Transverse colon (tissue), 4 donors: Measurements from ENCODE around the gene SMAP1. TPM values are rescaled to one million over a fixed set of nuclear protein-coding genes. Genes with fewer than 3 reads are reported as not detected.
A peak's percentile ranks its signal among the peaks of the same experiment; 100 is the strongest.

Experiments
- DNase-seq: peaks from one replicate; pipeline ENCODE4 v3.0.0-alpha.2; 2019
- H3K27ac ChIP-seq, 4 donors: fragments of 200-600 bp; sonication (generic); 2 replicates each; pipeline ENCODE4 v1.5.1; 2016 to 2018; ENCODE audit warnings: inconsistent platforms in 4 of 4
- H3K27me3 ChIP-seq: fragments of 200-600 bp; sonication (generic); 2 replicates; pipeline ENCODE4 v1.5.1; 2017; ENCODE audit warnings: inconsistent platforms
- H3K36me3 ChIP-seq, 4 donors: fragments of 200-600 bp; sonication (generic); 2 replicates each; pipeline ENCODE4 v1.5.1; 2017 to 2019; ENCODE audit warnings: inconsistent platforms in 4 of 4
- H3K4me1 ChIP-seq, 4 donors: fragments of 200-600 bp; sonication (generic); 2 replicates each; pipeline ENCODE4 v1.5.1; 2017 to 2020; ENCODE audit warnings: inconsistent platforms in 4 of 4
- H3K4me3 ChIP-seq, 4 donors: fragments of 200-600 bp; sonication (generic); 1 replicate in 1 of 4; 2 replicates in 3 of 4; pipeline versions ENCODE4 v1.5.1 to v1.6.1; 2017 to 2019; ENCODE audit warnings: inconsistent platforms in 4 of 4
- H3K9me3 ChIP-seq, 2 donors: fragments of 200-600 bp; sonication (generic); 2 replicates each; pipeline ENCODE4 v1.5.1; 2017 to 2019; ENCODE audit warnings: inconsistent platforms in 2 of 2
- CTCF ChIP-seq, 5 experiments: fragments of 200-600 bp in 3 of 5; fragments of 450-650 bp in 2 of 5; sonication (generic) in 3 of 5; IDR thresholded peaks; 1 replicate in 2 of 5; 2 replicates in 3 of 5; pipeline ENCODE4 v1.5.1; 2016 to 2017; ENCODE audit warnings: antibody characterized with exemption in 5 of 5, inconsistent platforms in 3 of 5, mild to moderate bottlenecking in 2 of 5, moderate library complexity in 1 of 5
- EP300 ChIP-seq: sonication (generic); formaldehyde crosslinking; IDR thresholded peaks from one replicate; pipeline ENCODE4 v1.6.1; 2017; ENCODE audit warnings: antibody characterized with exemption, low read depth
- POLR2A ChIP-seq: fragments of 450-650 bp; IDR thresholded peaks from one replicate; pipeline ENCODE4 v1.6.1; 2016; ENCODE audit warnings: antibody characterized with exemption, mild to moderate bottlenecking, moderate library complexity
- POLR2AphosphoS5 ChIP-seq, 3 donors: sonication (generic); formaldehyde crosslinking; IDR thresholded peaks; one replicate each; pipeline ENCODE4 v1.6.1; 2016; ENCODE audit warnings: antibody characterized with exemption in 3 of 3
- WGBS, 2 donors: methylation state at CpG; one replicate each; pipeline ENCODE4 v1.1.5; 2018; ENCODE audit warnings: low coverage in 1 of 2; 5-methylcytosine and 5-hydroxymethylcytosine counted together
- in situ Hi-C, 4 donors: fragments of 200-750 bp; cut with MboI; loops; one replicate each; pipeline versions ENCODE4 v1.15.0 to v1.15.1; 2017; ENCODE audit warnings: low sequenced_read_pairs in 3 of 4, low pct_ligation_motif_present in 1 of 4, low pct_unique_long_range_greater_than_20kb in 1 of 4
- intact Hi-C: fragments of 100-400 bp; cut with DNase I; formaldehyde crosslinking; loops from one replicate; pipeline ENCODE4 v1.15.1; 2023; ENCODE audit warnings: low total_unique reads
- total RNA-seq, 4 donors: library from RNA; depleted of rRNA; stranded (reverse); fragments of >200 nt; gene quantifications; one replicate each; pipeline ENCODE4 v1.1.0, GENCODE V29; 2016

The SMAP1 gene
- total RNA-seq, 4 donors from 2014 or later: 10.3 to 49.3 (median 35.3) TPM

DNA sequence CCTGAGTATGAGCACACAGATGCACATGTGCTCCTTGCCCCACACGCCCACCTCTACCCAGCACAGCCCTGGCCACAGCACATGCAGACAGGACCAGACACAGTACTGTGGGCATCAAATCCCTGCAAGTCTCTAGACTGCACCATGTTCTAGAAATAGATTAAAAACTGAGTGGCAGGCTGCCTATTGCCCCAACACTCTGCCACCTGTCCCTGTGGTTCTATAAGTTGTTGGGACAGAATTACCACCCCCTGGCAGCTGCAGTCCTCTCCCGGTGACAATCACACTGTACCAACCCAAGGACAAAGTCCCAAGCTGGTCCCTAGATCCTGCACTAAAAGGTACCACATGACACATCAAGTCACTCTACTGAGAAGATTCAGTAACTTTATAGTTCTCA lies 219.0 kb downstream of the SMAP1 start:
- intact Hi-C loops: no loop called here
- 64 to 67% methylated on average over 1 to 2 of the region's 2 CpGs for WGBS, 2 donors
- in situ Hi-C loops: loop anchor here (5.0 to 25.0 kb wide), 6 partner anchors 172 to 674 kb away; partner anchors contain the start of gene COL9A1 (in 2 of the 4)
- TF ChIP-seq POLR2A (no peak), EP300 (no peak), POLR2AphosphoS5 (IDR thresholded peaks at IDR 0.05) (no peak)
- peak; percentile 13 for DNase-seq
- Histone ChIP-seq H3K27me3 (no peaks in the 10 kb centered on the region), H3K9me3 (no peaks in the 10 kb centered on the region), H3K36me3 (no peaks in the 10 kb centered on the region), H3K4me1 (peaks cover 0 to 3% (median 0%) of the 10 kb centered on the region in 4 donors), H3K4me3 (no peak overlapping the region), H3K27ac (no peak overlapping the region)

GRCh38 chr6:70889270-70889669 lies 221.6 kb downstream of the SMAP1 start:
- H3K27ac ChIP-seq: no peak overlapping the region
- in situ Hi-C loops: loop anchor here (5.0 to 25.0 kb wide), 6 partner anchors 174 to 677 kb away; partner anchors contain the start of gene COL9A1 (in 2 of the 4)
- no peak overlapping the region for H3K4me3 ChIP-seq
- no peak for DNase-seq
- H3K27me3 ChIP-seq: no peaks in the 10 kb centered on the region
- peaks cover 0 to 2% (median 0%) of the 10 kb centered on the region in 4 donors for H3K4me1 ChIP-seq
- intact Hi-C loops: no loop called here
- WGBS, 2 donors: 91 to 94% methylated on average over 7 of the region's 7 CpGs
- H3K36me3 ChIP-seq: no peaks in the 10 kb centered on the region
- no peak for TF ChIP-seq POLR2AphosphoS5 (IDR thresholded peaks at IDR 0.05)
- no peak for TF ChIP-seq EP300
- H3K9me3 ChIP-seq: no peaks in the 10 kb centered on the region

DNA sequence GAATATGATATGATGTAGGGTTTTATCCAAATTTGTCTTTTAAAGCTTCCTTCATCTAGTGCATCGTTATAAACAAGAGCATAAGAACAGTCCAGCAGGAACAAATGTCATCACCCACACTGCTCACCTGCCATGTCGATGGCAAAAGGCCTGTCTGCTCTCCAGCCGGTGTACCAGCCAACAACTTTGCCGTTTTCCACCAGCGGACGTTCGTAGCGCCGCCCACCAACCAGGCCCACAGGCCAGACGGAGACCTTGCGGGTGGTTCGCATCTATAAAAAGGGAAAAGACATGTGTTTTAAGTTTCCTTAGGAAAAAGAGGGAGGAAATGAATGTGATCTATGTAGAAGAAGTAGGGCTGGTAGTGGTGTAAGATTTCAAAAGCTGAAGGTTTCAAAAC lies 226.3 kb downstream of the SMAP1 start:
- DNase-seq: no peak
- H3K9me3 ChIP-seq: no peaks in the 10 kb centered on the region
- intact Hi-C loops: no loop called here
- H3K27ac ChIP-seq: no peak overlapping the region
- in situ Hi-C loops: loop anchor here in 3 of 4 donors (25.0 kb wide), 3 partner anchors 357 to 682 kb away; partner anchors contain the start of gene COL9A1 (in 2 of the 3)
- no peaks in the 10 kb centered on the region for H3K4me1 ChIP-seq
- 88 to 92% methylated on average over 12 of the region's 12 CpGs for WGBS, 2 donors
- TF ChIP-seq POLR2A (no peak), EP300 (no peak), CTCF (IDR thresholded peaks at IDR 0.05) (no peak), POLR2AphosphoS5 (IDR thresholded peaks at IDR 0.05) (no peak)
- no peaks in the 10 kb centered on the region for H3K27me3 ChIP-seq
- H3K36me3 ChIP-seq: no peaks in the 10 kb centered on the region
- H3K4me3 ChIP-seq: no peak overlapping the region

DNA sequence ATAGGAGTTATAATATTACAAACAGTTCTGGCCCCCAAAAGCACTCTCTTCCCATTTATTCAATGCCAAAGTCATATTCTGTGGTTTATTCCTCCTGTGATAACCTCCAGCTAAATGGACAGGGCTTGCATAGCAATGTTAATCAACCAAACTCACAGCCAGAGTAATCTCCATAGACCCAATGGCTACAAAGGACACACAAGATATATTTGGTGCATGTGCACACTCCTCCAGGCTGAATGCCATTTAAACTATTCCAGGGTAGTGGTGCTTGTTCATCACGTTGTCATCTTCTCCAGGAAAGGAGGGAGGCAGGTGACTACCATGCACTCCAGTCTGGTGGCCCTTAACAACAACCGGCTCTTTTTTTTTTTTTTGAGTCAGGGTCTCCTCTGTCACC lies 232.4 kb downstream of the SMAP1 start:
- Histone ChIP-seq H3K36me3 (no peaks in the 10 kb centered on the region), H3K4me3 (no peak overlapping the region), H3K27ac (no peak overlapping the region), H3K27me3 (no peaks in the 10 kb centered on the region), H3K4me1 (no peaks in the 10 kb centered on the region), H3K9me3 (no peaks in the 10 kb centered on the region)
- intact Hi-C loops (no loop called here), in situ Hi-C loops (no loop called here)
- no peak for TF ChIP-seq CTCF (IDR thresholded peaks at IDR 0.05)
- no peak for TF ChIP-seq POLR2AphosphoS5 (IDR thresholded peaks at IDR 0.05)
- no peak for TF ChIP-seq POLR2A
- DNase-seq: no peak
- 72 to 86% methylated on average over 2 of the region's 2 CpGs for WGBS, 2 donors

DNA sequence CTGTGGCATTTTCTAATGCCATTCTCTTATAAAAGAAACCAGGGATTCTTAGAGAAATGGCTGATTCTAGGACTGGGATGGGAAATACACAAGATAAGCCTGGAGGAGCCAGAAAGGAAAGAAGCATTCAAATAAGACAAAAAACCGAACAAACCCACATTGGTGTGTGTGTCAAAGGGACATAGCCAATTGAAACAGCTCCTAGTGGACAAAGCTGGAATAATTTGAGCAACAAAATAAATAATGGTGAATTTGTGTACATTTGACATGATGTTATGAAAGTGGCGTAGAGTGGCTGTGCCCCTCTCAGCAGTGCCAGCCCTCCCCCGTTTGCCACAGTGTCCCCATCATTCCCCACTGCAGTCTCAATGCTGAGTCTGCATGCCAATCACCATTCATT lies 233.6 kb downstream of the SMAP1 start:
- DNase-seq: no peak
- TF ChIP-seq EP300 (no peak), CTCF (IDR thresholded peaks at IDR 0.05) (peak in 2 of 5 experiments; percentile 20)
- H3K4me1 ChIP-seq: no peaks in the 10 kb centered on the region
- intact Hi-C loops (no loop called here), in situ Hi-C loops (no loop called here)
- H3K9me3 ChIP-seq: no peaks in the 10 kb centered on the region
- H3K27me3 ChIP-seq: no peaks in the 10 kb centered on the region
- H3K4me3 ChIP-seq: no peak overlapping the region
- H3K36me3 ChIP-seq: no peaks in the 10 kb centered on the region
- no peak overlapping the region for H3K27ac ChIP-seq
- 60 to 69% methylated on average over 3 of the region's 3 CpGs for WGBS, 2 donors
